Fibroblast of lung (primary cell): Measurements from ENCODE around the gene ZNHIT6. TPM values are rescaled to one million over a fixed set of nuclear protein-coding genes. Genes with fewer than 3 reads are reported as not detected.
A peak's percentile ranks its signal among the peaks of the same experiment; 100 is the strongest.

Experiments
- DNase-seq, 2 donors: peaks; one replicate each; pipeline versions ENCODE4 v3.0.0 to v3.0.0-alpha.2; 2010; ENCODE audit warnings: low read depth in 2 of 2
- H2AFZ ChIP-seq: 2 replicates; pipeline ENCODE4 v1.5.1; 2012; ENCODE audit warnings: low read length, control low read depth, inconsistent platforms
- H3K27ac ChIP-seq: 2 replicates; pipeline ENCODE4 v1.5.1; 2011; ENCODE audit warnings: low read length, control low read depth; ENCODE audit not compliant: insufficient read depth
- H3K27me3 ChIP-seq: 2 replicates; pipeline ENCODE4 v1.5.1; 2011; ENCODE audit warnings: mild to moderate bottlenecking, low read length; ENCODE audit not compliant: control insufficient read depth, insufficient read depth
- H3K36me3 ChIP-seq: 2 replicates; pipeline ENCODE4 v1.5.1; 2011; ENCODE audit warnings: low read length; ENCODE audit not compliant: control insufficient read depth, insufficient read depth
- H3K4me1 ChIP-seq: 2 replicates; pipeline ENCODE4 v1.5.1; 2011; ENCODE audit warnings: low read length; ENCODE audit not compliant: control insufficient read depth, insufficient read depth; ENCODE audit errors: extremely low read depth
- H3K4me2 ChIP-seq: 2 replicates; pipeline ENCODE4 v1.5.1; 2011; ENCODE audit warnings: low read length, control low read depth; ENCODE audit not compliant: insufficient read depth; ENCODE audit errors: extremely low read depth
- H3K4me3 ChIP-seq, 4 experiments: fragments of 200-600 bp in 1 of 4; sonication (generic) in 1 of 4; replicated peaks in 1 of 4; 2 replicates each; pipeline ENCODE4 v1.5.1; 2011 to 2016; ENCODE audit warnings: low read length in 4 of 4, low read depth in 3 of 4, mild to moderate bottlenecking in 3 of 4, control low read depth in 2 of 4, inconsistent platforms in 1 of 4, mixed read lengths in 1 of 4; ENCODE audit not compliant: insufficient read depth in 1 of 4; ENCODE audit errors: control extremely low read depth in 1 of 4
- H3K79me2 ChIP-seq: 2 replicates; pipeline ENCODE4 v1.5.1; 2012; ENCODE audit warnings: mild to moderate bottlenecking, low read length, inconsistent platforms; ENCODE audit not compliant: control insufficient read depth, insufficient read depth
- H3K9ac ChIP-seq: 2 replicates; pipeline ENCODE4 v1.5.1; 2011; ENCODE audit warnings: mild to moderate bottlenecking, low read length, control low read depth; ENCODE audit not compliant: insufficient read depth
- H3K9me3 ChIP-seq: 2 replicates; pipeline ENCODE4 v1.5.1; 2012; ENCODE audit warnings: low read depth, low read length; ENCODE audit not compliant: control insufficient read depth, insufficient read depth
- H4K20me1 ChIP-seq: 2 replicates; pipeline ENCODE4 v1.5.1; 2011; ENCODE audit warnings: low read length; ENCODE audit not compliant: control insufficient read depth, insufficient read depth; ENCODE audit errors: extremely low read depth
- EZH2 ChIP-seq: IDR thresholded peaks from 2 replicates; pipeline ENCODE4 v1.5.1; 2012; ENCODE audit warnings: low read length, control low read depth, mild to moderate bottlenecking; ENCODE audit errors: missing control alignments
- polyA plus RNA-seq, 2 donors: library from polyadenylated mRNA; depleted of rRNA in 1 of 2; stranded (reverse) in 1 of 2; unstranded in 1 of 2; fragments of >200 nt; gene quantifications; 2 replicates each; pipeline ENCODE4 v1.2.1, GENCODE V29; 2011 to 2012; ENCODE audit warnings: missing spikeins in 1 of 2
- total RNA-seq: library from RNA; depleted of rRNA; stranded (reverse); fragments of >200 nt; gene quantifications from 2 replicates; pipeline ENCODE4 v1.2.1, GENCODE V29; 2014
- TF ChIP-seq, protein P1 (sequence below), 2 donors: IDR thresholded peaks in 1 of 2; conservative IDR thresholded peaks in 1 of 2; 1 replicate in 1 of 2; 2 replicates in 1 of 2; pipeline ENCODE4 v1.5.1; 2011 to 2012; ENCODE audit warnings: low read length in 2 of 2, control low read depth in 1 of 2, inconsistent platforms in 1 of 2, low read depth in 1 of 2, mild to moderate bottlenecking in 1 of 2

ZNHIT6 gene
- total and polyA plus RNA-seq, 2 donors (not counting 1 experiment from before 2014, with no cell fraction given): 14.3 to 15.5 TPM

DNA sequence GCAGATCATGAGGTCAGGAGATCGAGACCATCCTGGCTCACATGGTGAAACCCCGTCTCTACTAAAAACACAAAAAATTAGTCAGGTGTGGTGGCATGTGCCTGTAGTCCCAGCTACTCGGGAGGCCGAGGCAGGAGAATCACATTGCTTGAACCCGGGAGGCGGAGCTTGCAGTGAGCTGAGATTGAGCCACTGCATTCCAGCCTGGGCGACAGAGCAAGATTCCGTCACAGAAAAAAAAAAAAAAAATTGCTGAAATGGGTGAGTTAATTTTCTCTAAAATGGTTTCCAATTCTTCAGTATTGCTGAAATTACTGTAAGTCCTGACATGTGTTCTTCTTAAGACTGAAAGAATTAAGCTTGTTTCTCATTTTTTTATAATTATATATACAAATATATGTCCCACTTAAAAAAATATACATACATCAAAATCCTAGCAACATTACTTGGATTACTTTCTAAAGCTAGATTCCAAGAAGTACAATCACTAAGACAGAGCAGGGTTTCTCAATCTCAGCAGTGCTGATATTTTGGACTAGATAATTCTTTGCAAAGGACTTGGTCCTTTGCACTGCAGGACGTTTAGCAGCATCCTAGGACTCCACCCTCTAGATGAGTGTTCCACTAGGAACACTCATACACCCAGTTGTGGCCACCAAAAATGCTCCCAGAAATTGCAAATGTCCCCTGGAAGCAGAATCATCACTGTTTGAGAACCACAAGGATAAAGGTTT, 24.8 kb downstream of the ZNHIT6 start:
- Histone ChIP-seq H3K4me2 (no peak overlapping the region), H3K27ac (no peak overlapping the region), H3K9ac (no peak overlapping the region), H3K36me3 (no peaks in the 10 kb centered on the region), H3K79me2 (peaks cover 2% of the 10 kb centered on the region), H4K20me1 (no peaks in the 10 kb centered on the region), H3K4me1 (no peaks in the 10 kb centered on the region), H3K27me3 (no peaks in the 10 kb centered on the region), H3K4me3 (no peak overlapping the region), H3K9me3 (no peaks in the 10 kb centered on the region), H2AFZ (no peak overlapping the region)
- TF ChIP-seq, protein P1, sequence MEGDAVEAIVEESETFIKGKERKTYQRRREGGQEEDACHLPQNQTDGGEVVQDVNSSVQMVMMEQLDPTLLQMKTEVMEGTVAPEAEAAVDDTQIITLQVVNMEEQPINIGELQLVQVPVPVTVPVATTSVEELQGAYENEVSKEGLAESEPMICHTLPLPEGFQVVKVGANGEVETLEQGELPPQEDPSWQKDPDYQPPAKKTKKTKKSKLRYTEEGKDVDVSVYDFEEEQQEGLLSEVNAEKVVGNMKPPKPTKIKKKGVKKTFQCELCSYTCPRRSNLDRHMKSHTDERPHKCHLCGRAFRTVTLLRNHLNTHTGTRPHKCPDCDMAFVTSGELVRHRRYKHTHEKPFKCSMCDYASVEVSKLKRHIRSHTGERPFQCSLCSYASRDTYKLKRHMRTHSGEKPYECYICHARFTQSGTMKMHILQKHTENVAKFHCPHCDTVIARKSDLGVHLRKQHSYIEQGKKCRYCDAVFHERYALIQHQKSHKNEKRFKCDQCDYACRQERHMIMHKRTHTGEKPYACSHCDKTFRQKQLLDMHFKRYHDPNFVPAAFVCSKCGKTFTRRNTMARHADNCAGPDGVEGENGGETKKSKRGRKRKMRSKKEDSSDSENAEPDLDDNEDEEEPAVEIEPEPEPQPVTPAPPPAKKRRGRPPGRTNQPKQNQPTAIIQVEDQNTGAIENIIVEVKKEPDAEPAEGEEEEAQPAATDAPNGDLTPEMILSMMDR (conservative IDR thresholded peaks at IDR 0.05 in 1 of 2, IDR thresholded peaks at IDR 0.05 in 1 of 2; ENCODE audit: low read depth in 1 of 2, low read length in 2 of 2): no peak
- TF ChIP-seq EZH2: no peak
- no peak for DNase-seq

DNA sequence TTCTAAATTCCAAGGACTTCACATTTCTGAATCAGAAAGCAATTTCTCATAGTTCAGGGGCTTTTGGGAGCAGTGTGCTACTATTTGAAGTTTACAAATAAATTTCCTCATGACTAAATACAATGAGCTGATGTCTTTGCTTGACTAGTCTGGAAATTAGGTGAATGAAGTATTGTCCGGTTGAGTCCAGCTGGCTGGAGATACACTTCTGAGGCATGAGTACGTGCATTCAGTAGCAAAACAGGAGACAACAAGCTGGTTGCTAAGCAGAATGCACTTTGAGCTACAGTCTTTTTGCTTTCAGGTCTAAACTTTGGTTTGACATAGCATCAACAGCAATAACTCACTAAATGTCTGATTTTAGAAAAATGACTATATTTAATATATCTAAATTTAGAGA, 27.1 kb downstream of the ZNHIT6 start:
- Histone ChIP-seq H3K27ac (no peak overlapping the region), H3K27me3 (no peaks in the 10 kb centered on the region), H3K9ac (no peak overlapping the region), H3K4me1 (no peaks in the 10 kb centered on the region), H2AFZ (no peak overlapping the region), H3K79me2 (peaks cover 2% of the 10 kb centered on the region), H3K36me3 (peaks cover 3% of the 10 kb centered on the region), H3K9me3 (no peaks in the 10 kb centered on the region), H3K4me2 (no peak overlapping the region), H4K20me1 (no peaks in the 10 kb centered on the region), H3K4me3 (no peak overlapping the region)
- TF ChIP-seq, protein P1 (conservative IDR thresholded peaks at IDR 0.05 in 1 of 2, IDR thresholded peaks at IDR 0.05 in 1 of 2; ENCODE audit: low read depth in 1 of 2, low read length in 2 of 2): no peak
- TF ChIP-seq EZH2: no peak
- peak; percentile 23 to 73 for DNase-seq

DNA sequence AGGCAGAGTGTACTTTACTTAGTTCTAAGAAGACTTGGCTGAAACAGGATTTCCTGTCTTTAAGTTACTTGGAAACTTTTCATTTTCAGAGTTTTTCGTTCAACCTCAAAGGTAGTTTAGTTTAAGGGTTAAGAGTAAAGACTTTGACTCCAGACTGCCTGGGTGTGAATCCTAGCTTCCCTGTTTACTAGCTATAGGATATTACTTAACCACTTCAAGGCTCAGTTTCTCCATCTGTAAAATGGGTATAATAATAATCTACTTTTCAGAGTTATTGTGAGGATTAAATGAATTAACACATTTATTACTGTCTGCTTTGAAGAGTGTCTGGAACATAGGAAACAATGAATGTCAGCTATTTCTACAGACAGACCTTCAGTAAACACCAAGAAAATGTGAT, 30.0 kb downstream of the ZNHIT6 start:
- Histone ChIP-seq H3K4me3 (no peak overlapping the region), H3K27me3 (no peaks in the 10 kb centered on the region), H3K4me1 (no peaks in the 10 kb centered on the region), H4K20me1 (no peaks in the 10 kb centered on the region), H3K79me2 (no peaks in the 10 kb centered on the region), H3K4me2 (no peak overlapping the region), H3K36me3 (peaks cover 3% of the 10 kb centered on the region), H3K9me3 (no peaks in the 10 kb centered on the region), H3K9ac (no peak overlapping the region), H3K27ac (no peak overlapping the region), H2AFZ (no peak overlapping the region)
- no peak for DNase-seq
- no peak for TF ChIP-seq EZH2
- TF ChIP-seq, protein P1 (conservative IDR thresholded peaks at IDR 0.05 in 1 of 2, IDR thresholded peaks at IDR 0.05 in 1 of 2; ENCODE audit: low read depth in 1 of 2, low read length in 2 of 2): no peak
